Measurements from ENCODE around the gene DPP3. TPM values are rescaled to one million over a fixed set of nuclear protein-coding genes. Genes with fewer than 3 reads are reported as not detected.

Gene DPP3
- total and polyA plus RNA-seq, 2 donors (not counting 1 experiment from before 2014, with no cell fraction given), result 21.5 to 40.6 TPM

DNA sequence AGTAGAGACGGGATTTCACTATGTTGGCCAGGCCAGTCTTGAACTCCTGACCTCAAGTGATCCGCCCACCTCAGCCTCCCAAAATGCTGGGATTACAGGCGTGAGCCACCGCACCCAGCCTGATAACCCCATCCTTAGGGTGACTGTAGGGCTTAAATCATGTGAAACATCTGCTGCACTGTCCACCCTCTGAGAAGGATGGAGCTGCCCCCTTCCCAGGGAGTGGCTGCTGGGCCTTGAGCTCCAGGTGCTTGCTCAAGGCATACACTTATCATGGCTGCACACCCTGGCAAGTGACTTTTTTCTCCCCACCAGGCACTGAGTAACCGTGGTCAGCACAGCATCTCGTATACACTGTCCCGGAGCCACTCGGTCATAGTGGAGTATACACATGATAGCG lies 8.2 kb upstream of the DPP3 start:
- H3K27ac Mint-ChIP-seq, result no peak overlapping the region
- H3K4me1 Mint-ChIP-seq, result peaks cover 9% of the 10 kb centered on the region
- no peak overlapping the region for H3K4me3 Mint-ChIP-seq
- H3K9me3 Mint-ChIP-seq (ENCODE audit: insufficient read depth), result no peaks in the 10 kb centered on the region
- peaks cover 4% of the 10 kb centered on the region for H3K79me2 ChIP-seq (ENCODE audit: control insufficient read depth, insufficient read depth, low read length)
- H3K27me3 ChIP-seq (replicated peaks in 1 of 4; ENCODE audit: control extremely low read depth in 1 of 4, control insufficient read depth in 3 of 4, insufficient read depth in 4 of 4, low read length in 3 of 4), result no peaks in the 10 kb centered on the region
- H4K20me1 ChIP-seq (ENCODE audit: control insufficient read depth, insufficient read depth, low read length, poor library complexity, severe bottlenecking), result no peaks in the 10 kb centered on the region
- intact Hi-C loops (cut with micrococcal nuclease), result no loop called here
- TF ChIP-seq, protein P1, sequence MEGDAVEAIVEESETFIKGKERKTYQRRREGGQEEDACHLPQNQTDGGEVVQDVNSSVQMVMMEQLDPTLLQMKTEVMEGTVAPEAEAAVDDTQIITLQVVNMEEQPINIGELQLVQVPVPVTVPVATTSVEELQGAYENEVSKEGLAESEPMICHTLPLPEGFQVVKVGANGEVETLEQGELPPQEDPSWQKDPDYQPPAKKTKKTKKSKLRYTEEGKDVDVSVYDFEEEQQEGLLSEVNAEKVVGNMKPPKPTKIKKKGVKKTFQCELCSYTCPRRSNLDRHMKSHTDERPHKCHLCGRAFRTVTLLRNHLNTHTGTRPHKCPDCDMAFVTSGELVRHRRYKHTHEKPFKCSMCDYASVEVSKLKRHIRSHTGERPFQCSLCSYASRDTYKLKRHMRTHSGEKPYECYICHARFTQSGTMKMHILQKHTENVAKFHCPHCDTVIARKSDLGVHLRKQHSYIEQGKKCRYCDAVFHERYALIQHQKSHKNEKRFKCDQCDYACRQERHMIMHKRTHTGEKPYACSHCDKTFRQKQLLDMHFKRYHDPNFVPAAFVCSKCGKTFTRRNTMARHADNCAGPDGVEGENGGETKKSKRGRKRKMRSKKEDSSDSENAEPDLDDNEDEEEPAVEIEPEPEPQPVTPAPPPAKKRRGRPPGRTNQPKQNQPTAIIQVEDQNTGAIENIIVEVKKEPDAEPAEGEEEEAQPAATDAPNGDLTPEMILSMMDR (IDR thresholded peaks at IDR 0.05), result no peak
- no peak for TF ChIP-seq EZH2 (IDR thresholded peaks at IDR 0.05; ENCODE audit: borderline replicate concordance, insufficient read depth, low read depth, low read length, poor library complexity, severe bottlenecking)
- no peaks in the 10 kb centered on the region for H3K9me3 ChIP-seq (ENCODE audit: control extremely low read depth in 1 of 3, control insufficient read depth in 2 of 3, insufficient read depth in 1 of 3, low read length in 2 of 3)
- ChIA-PET POLR2A (interaction anchor here (0.6 kb wide), 1 partner anchor 53 kb away, joined by 13 read pairs; no protein-coding TSS in a partner anchor), CTCF (interaction anchor here (0.7 kb wide), 2 partner anchors 37 to 69 kb away, joined by 3 to 4 read pairs; no protein-coding TSS in a partner anchor)
- H3K4me1 ChIP-seq (ENCODE audit: control insufficient read depth in 2 of 2, insufficient read depth in 2 of 2, low read length in 2 of 2), result peaks cover 10 to 11% of the 10 kb centered on the region in 2 donors
- H3K36me3 ChIP-seq (replicated peaks in 1 of 2; ENCODE audit: control extremely low read depth in 1 of 2, control insufficient read depth in 1 of 2, extremely low read depth in 1 of 2, insufficient read depth in 2 of 2, low read length in 1 of 2), result no peaks in the 10 kb centered on the region
- ATAC-seq (ENCODE audit: low read depth), result no peak
- H3K9ac ChIP-seq (ENCODE audit: low read length), result no peak overlapping the region
- H3K27ac ChIP-seq (ENCODE audit: low read length in 2 of 2), result no peak overlapping the region
- H3K4me2 ChIP-seq (replicated peaks; ENCODE audit: low read depth, low read length, poor library complexity, severe bottlenecking), result no peak overlapping the region
- 100% methylated on average over 7 of the region's 9 CpGs for WGBS (ENCODE audit: insufficient coverage)
- H2AFZ ChIP-seq (ENCODE audit: insufficient read depth, low read depth, low read length, poor library complexity, severe bottlenecking), result no peak overlapping the region
- no peaks in the 10 kb centered on the region for H3K27me3 Mint-ChIP-seq
- H3K4me3 ChIP-seq (ENCODE audit: control extremely low read depth in 1 of 5, extremely low read depth in 1 of 5, insufficient read depth in 1 of 5, low read depth in 2 of 5, low read length in 4 of 5), result no peak overlapping the region
- no peak for DNase-seq

DNA sequence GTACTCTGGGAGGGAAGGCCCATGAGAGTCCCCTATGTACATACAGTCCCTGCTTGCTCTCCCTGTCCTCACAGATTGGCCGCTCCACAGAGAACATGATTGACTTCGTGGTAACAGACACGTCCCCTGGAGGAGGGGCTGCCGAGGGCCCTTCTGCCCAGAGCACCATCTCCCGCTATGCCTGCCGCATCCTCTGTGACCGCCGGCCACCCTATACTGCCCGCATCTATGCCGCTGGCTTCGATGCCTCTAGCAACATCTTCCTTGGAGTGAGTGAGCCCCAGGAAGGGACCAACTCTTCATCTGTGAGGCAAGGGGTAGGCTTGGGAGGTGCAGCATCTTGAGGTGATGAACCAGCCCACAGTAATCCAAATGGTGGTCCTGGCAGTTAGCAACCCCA lies 7.1 kb upstream of the DPP3 start:
- no peak overlapping the region for H3K9ac ChIP-seq (ENCODE audit: low read length)
- ATAC-seq (ENCODE audit: low read depth), result no peak
- Mint-ChIP-seq H3K4me3 (no peak overlapping the region), H3K27ac (no peak overlapping the region), H3K4me1 (peaks cover 3% of the 10 kb centered on the region), H3K9me3 (ENCODE audit: insufficient read depth) (no peaks in the 10 kb centered on the region), H3K27me3 (no peaks in the 10 kb centered on the region)
- no peak overlapping the region for H3K27ac ChIP-seq (ENCODE audit: low read length in 2 of 2)
- DNase-seq, result no peak
- no peak overlapping the region for H3K4me2 ChIP-seq (replicated peaks; ENCODE audit: low read depth, low read length, poor library complexity, severe bottlenecking)
- TF ChIP-seq EZH2 (IDR thresholded peaks at IDR 0.05; ENCODE audit: borderline replicate concordance, insufficient read depth, low read depth, low read length, poor library complexity, severe bottlenecking), result no peak
- TF ChIP-seq, protein P1 (IDR thresholded peaks at IDR 0.05), result no peak
- ChIA-PET CTCF (no interaction called here), POLR2A (no interaction called here)
- no peaks in the 10 kb centered on the region for H3K36me3 ChIP-seq (replicated peaks in 1 of 2; ENCODE audit: control extremely low read depth in 1 of 2, control insufficient read depth in 1 of 2, extremely low read depth in 1 of 2, insufficient read depth in 2 of 2, low read length in 1 of 2)
- WGBS (ENCODE audit: insufficient coverage), result over 99% methylated on average over 9 of the region's 11 CpGs
- H3K4me1 ChIP-seq (ENCODE audit: control insufficient read depth in 2 of 2, insufficient read depth in 2 of 2, low read length in 2 of 2), result peaks cover 0 to under 1% of the 10 kb centered on the region in 2 donors
- intact Hi-C loops (cut with micrococcal nuclease), result no loop called here
- H4K20me1 ChIP-seq (ENCODE audit: control insufficient read depth, insufficient read depth, low read length, poor library complexity, severe bottlenecking), result no peaks in the 10 kb centered on the region
- H2AFZ ChIP-seq (ENCODE audit: insufficient read depth, low read depth, low read length, poor library complexity, severe bottlenecking), result no peak overlapping the region
- no peaks in the 10 kb centered on the region for H3K9me3 ChIP-seq (ENCODE audit: control extremely low read depth in 1 of 3, control insufficient read depth in 2 of 3, insufficient read depth in 1 of 3, low read length in 2 of 3)
- no peaks in the 10 kb centered on the region for H3K79me2 ChIP-seq (ENCODE audit: control insufficient read depth, insufficient read depth, low read length)
- H3K4me3 ChIP-seq (ENCODE audit: control extremely low read depth in 1 of 5, extremely low read depth in 1 of 5, insufficient read depth in 1 of 5, low read depth in 2 of 5, low read length in 4 of 5), result no peak overlapping the region
- no peaks in the 10 kb centered on the region for H3K27me3 ChIP-seq (replicated peaks in 1 of 4; ENCODE audit: control extremely low read depth in 1 of 4, control insufficient read depth in 3 of 4, insufficient read depth in 4 of 4, low read length in 3 of 4)

Measured in B cell (primary cell).